Measurements from ENCODE around the gene DTX3L.

DTX3L gene

DNA sequence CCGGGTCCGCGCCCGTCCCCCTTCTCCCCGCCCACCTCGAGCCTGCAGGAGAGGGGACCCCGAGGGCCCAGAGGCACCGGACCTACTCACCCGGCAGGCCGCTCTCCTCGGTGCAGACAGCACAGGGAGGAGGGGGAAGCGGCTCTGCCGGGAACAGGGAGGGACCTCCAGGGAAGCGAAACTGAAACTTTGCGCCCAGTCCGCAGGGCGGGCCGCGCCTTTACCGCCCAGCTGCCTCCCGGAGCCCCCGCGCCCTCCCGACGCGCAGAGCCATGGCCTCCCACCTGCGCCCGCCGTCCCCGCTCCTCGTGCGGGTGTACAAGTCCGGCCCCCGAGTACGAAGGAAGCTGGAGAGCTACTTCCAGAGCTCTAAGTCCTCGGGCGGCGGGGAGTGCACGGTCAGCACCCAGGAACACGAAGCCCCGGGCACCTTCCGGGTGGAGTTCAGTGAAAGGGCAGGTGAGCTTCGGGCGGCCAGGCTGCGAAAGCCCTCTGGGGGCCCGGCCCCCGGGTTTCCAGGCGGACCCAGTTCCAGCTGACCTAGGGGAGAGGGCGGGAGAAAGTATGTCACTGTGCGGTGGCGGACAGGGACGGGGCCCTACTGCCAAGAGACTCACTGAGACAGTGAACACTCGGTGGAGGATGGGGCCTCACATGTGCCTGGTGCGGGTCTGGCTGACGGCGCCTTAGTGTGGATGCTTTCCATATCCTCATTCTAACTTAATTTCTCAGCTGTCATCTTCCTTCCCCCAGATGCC lies at the start of gene DTX3L, which contains the start of gene PARP9:
Gene DTX3L, plus strand, starts transcription at position 184 of the 758 bp plus-strand sequence. Its CDS starts 89 bp downstream, at position 273.
Gene PARP9, minus strand, starts transcription at position 146 of the 758 bp plus-strand sequence. CDS start 4,680 bp downstream, outside the sequence.
- intact Hi-C loops (cut with DNase I) = loop anchor here (1.0 to 10.0 kb wide), 2 partner anchors 50 to 116 kb away; partner anchors contain the start of genes KPNA1 and PARP14
- DNase-seq = peak; percentile 44 to 89 (median 70)

- peak in 2 of 42 donors; percentile 3 to 11 for DNase-seq
- intact Hi-C loops (cut with DNase I) = loop anchor here (2.0 to 10.0 kb wide), 2 partner anchors 50 to 98 kb away; partner anchors contain the start of genes DTX3L, PARP9 and WDR5B
Measured at GRCh38 chr3:122515020-122515468, 49.1 kb upstream of the DTX3L start.

GRCh38 chr3:122515870-122516269 lies 48.3 kb upstream of the DTX3L start:
- intact Hi-C loops (cut with DNase I) = loop anchor here (2.0 to 10.0 kb wide), 2 partner anchors 49 to 99 kb away; partner anchors contain the start of genes DTX3L, PARP9 and WDR5B
- DNase-seq = no peak

DNA sequence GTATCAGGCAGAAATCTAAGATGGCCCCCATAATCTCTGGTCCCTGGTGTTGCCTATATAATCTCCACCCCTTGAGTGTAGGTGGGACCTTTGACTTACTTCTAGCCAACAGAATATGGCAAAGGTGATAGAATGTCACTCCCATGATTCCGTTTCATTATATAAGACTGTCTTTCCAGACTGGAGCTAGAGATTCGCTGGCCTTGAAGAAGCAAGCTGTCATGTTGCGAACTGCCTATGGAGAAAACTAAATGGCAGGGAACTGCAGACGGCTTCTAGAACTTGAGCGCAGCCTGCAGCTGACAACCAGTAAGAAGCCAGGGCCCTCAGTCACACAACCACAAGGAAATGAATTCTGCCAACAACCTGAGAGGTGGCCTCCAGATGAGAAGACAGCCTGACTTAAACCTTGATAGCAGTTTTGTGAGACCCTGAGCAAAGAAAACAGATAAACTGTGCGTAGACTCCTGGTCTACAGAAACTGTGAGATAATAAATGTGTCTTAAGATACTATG lies 47.2 kb upstream of the DTX3L start:
- intact Hi-C loops (cut with DNase I) = loop anchor here (10.0 kb wide), 1 partner anchor 48 kb away; the partner anchor contains the start of genes DTX3L and PARP9
- DNase-seq = no peak

DNA sequence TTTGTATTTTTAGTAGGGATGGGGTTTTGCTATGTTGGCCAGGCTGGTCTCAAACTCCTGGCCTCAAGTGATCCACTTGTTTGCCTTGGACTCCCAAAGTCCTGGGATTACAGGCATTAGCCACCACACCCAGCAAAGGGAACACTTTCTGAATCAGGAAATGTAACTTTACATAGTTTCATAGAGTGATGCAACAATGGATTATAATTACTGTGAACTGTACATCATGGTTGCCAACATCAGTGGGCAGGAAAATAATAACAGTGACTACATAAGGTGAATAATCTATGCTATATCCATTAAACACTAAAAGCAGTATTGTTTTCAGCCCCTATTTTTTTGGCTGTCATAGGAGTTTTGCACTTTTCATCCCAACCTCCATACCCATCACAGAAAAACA lies 44.4 kb upstream of the DTX3L start:
- intact Hi-C loops (cut with DNase I) = loop anchor here (10.0 kb wide), 1 partner anchor 45 kb away; the partner anchor contains the start of genes DTX3L and PARP9

GRCh38 chr3:122520861-122521260 lies 43.3 kb upstream of the DTX3L start:
- intact Hi-C loops (cut with DNase I) = no loop called here
- no peak for DNase-seq

More for the DNA sequence above, 44.4 kb upstream of the DTX3L start:
- no peak for DNase-seq

GRCh38 chr3:122523317-122523716 lies 40.8 kb upstream of the DTX3L start:
- no peak for DNase-seq
- intact Hi-C loops (cut with DNase I) = no loop called here

GRCh38 chr3:122530164-122530563 lies 34.0 kb upstream of the DTX3L start:
- no peak for DNase-seq
- intact Hi-C loops (cut with DNase I) = no loop called here

DNA sequence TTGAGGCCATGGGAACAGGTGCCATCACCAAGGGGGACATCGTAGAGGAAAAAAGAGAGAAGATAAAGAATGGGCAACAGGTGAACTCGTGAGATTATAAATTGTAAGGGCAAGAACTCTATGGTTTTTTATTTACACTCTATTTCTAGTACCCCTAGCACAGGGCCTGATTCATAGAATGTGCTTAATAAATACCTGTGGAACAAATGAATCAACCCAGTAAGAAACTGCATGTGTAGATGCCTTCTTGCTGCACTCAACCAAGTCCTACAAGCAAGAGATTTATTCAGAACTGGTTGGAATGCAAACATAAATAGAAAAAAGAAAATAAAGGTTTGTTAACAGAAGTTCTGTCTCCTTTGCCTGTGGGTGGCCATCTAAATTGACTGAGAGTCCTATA lies 30.7 kb upstream of the DTX3L start:
- no peak for DNase-seq
- intact Hi-C loops (cut with DNase I) = no loop called here

GRCh38 chr3:122533931-122534334 lies 30.2 kb upstream of the DTX3L start:
- intact Hi-C loops (cut with DNase I) = no loop called here

DNA sequence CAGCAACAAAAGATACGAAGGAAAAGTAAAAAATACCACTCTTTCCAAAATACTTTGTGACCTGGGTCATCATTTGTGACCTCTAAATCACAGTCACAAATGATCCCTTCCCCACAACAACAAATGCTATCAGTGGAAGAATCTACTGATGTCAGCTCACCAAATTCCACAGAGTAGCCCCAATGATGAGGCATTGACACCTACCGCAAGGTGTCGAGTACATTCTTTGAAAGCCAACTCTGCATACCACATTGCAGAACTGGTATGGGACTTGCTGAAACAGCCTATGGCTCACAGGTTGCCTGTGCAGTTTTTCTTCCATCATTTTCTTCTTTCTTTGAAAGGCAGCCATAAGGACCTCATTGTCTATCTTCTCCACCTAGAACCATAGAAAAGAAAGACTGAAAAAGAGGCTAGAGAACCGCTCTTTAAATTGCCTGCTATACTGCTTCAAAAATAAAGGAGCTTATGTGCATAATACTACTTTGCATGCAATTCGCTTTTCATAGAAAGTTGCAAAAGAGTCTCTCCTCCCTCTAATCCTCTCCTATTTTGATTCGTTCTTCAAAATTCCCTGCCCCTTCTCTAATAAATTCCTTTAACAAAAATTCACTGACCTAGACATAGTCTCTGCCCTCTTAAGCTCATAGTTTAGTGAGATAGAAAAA lies 28.0 kb upstream of the DTX3L start:
- no peak for DNase-seq
- intact Hi-C loops (cut with DNase I) = no loop called here

More at GRCh38 chr3:122533931-122534334, 30.2 kb upstream of the DTX3L start:
- DNase-seq = no peak

DNA sequence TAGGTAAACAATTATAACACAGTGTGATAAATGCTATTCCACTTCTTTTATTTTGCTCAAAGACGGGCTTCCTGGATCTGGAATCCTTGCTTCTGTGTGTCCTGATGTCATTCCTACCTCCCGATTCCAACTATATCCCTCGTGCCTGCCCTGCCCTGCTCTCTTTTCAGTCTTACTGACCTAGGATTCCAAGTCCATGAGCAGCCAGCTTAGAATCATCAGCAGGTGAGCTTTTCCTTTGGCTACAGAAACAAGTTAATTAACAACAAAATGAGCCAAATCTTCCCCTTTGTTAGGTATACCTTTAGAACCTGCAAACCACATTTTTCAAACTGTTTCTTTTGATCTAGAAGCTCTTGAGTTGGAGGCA lies 27.5 kb upstream of the DTX3L start:
- intact Hi-C loops (cut with DNase I) = no loop called here

GRCh38 chr3:122538956-122539490 lies 25.1 kb upstream of the DTX3L start:
- DNase-seq = no peak
- intact Hi-C loops (cut with DNase I) = no loop called here

More for the DNA sequence above, 27.5 kb upstream of the DTX3L start:
- DNase-seq = no peak

- no peak for DNase-seq
- intact Hi-C loops (cut with DNase I) = no loop called here
Measured at GRCh38 chr3:122546151-122546550, 18.0 kb upstream of the DTX3L start.

DNA sequence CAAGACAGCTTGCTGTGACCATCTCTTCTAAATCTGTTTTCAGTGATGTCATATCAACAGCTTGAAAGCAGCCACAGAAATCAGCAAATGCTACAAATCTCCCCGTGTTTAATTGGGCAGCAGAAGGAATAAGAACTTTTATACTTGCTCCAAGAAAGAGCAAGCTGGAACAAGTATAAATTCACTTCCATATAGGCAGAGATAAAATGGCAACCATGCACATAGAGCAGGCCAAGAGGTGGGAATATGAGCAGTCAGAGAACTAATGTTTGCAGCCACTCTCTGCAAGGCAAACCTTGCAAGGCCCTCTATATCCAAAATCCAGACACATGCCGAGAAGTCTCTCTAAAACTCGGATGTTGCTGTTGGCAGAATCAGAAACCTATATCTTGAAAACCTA lies 16.1 kb upstream of the DTX3L start:
- intact Hi-C loops (cut with DNase I) = no loop called here
- DNase-seq = no peak

DNA sequence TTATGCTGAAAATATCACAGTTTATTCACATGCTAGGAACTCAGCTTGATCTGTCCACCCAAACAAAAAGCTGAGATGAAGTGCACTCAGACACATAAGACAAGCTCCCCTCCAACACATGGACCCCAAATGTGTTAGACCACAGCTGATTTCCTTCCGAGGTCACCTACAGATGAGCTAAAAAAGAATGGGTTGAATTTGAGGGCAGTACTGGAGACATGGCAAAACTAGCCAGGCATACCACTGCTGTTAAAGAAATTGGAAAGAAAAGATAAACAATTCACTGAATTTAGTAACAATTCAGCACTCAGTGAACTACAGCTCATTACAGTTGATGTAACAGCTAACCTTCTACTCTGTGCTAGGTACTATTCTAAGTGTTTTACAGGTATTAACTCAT lies 15.5 kb upstream of the DTX3L start:
- intact Hi-C loops (cut with DNase I) = no loop called here

GRCh38 chr3:122553171-122553570 lies 11.0 kb upstream of the DTX3L start:
- intact Hi-C loops (cut with DNase I) = no loop called here
- DNase-seq = no peak

More for the DNA sequence above, 15.5 kb upstream of the DTX3L start:
- DNase-seq = no peak

DNA sequence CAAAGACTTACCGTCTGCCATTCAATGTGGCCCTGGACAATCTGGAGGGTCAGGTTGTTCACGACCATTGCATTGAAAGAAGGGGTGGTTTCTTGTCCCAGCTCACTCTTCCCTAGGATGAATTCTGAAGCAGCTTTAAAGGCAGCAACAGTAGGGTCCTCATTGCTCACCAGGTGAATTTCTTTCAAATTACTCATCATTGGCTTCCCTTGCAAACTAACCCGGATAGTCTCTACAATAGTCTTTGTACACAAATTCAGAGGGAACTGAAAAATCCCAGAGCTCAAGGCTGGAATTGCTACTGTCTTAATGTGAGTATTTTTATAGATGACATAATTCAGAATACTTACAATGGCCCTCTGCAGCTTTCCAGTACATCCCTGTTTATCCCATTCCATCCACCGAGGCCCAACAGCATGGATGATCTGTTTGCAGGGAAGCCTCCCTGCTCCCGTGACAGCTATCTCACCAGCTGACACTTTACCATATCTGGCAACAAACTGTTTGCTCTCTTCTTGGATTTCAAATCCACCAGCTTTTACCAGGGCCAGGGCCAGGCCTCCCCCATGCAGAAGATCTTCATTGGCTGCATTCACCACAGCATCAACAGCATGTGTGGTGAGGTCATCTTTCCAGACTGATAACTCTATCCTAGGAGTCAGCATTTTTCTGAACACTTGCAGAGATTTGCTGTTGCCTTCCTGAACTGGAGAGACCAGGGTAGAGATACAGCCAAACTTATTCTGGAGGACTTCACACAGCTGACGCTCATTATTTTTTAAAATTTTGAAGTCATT lies 8.7 kb upstream of the DTX3L start:
- DNase-seq = no peak
- intact Hi-C loops (cut with DNase I) = no loop called here

- intact Hi-C loops (cut with DNase I) = no loop called here
Measured at GRCh38 chr3:122557356-122557755, 6.8 kb upstream of the DTX3L start.

More at GRCh38 chr3:122557356-122557755, 6.8 kb upstream of the DTX3L start:
- DNase-seq = no peak

All from head of caudate nucleus (tissue), 42 donors.